ENCODE results near the gene TEX51.

GRCh38 chr2:126889071-126889470 lies 9.6 kb upstream of the TEX51 start:
- TF ChIP-seq CTCF (conservative IDR thresholded peaks at IDR 0.05 in 1 of 2, IDR thresholded peaks at IDR 0.05 in 1 of 2; ENCODE audit: low read depth in 1 of 2, low read length in 2 of 2) (no peak), EZH2 (IDR thresholded peaks at IDR 0.05; ENCODE audit: low read length, missing control alignments) (no peak)
